ENCODE data around the gene ABCB11. TPM values are rescaled to one million over a fixed set of nuclear protein-coding genes. Genes with fewer than 3 reads are reported as not detected.

Gene ABCB11
- total and polyA plus RNA-seq, 9 donors = under 0.01 to 0.18 (median 0.03) TPM; not detected in 4

- no peak overlapping the region for H3K27ac ChIP-seq
- H3K36me3 ChIP-seq = no peaks in the 10 kb centered on the region
- intact Hi-C loops (cut with DNase I) = no loop called here
- 90 to 98% (median 92%) methylated on average over 3 of the region's 3 CpGs for WGBS, 3 donors
- no peaks in the 10 kb centered on the region for H3K9me3 ChIP-seq
- H3K4me3 ChIP-seq = no peak overlapping the region
- no peaks in the 10 kb centered on the region for H3K27me3 ChIP-seq
- no peaks in the 10 kb centered on the region for H3K4me1 ChIP-seq (ENCODE audit: insufficient read depth)
- TF ChIP-seq CTCF (IDR thresholded peaks at IDR 0.05) (no peak), POLR2A (IDR thresholded peaks at IDR 0.05) (no peak), EP300 (IDR thresholded peaks at IDR 0.05) (no peak)
- DNase-seq = no peak
These were observed 126.8 kb downstream of the ABCB11 start for GRCh38 chr2:168904358-168904757.

GRCh38 chr2:168903888-168904287 lies 127.2 kb downstream of the ABCB11 start:
- Histone ChIP-seq H3K4me1 (ENCODE audit: insufficient read depth) (no peaks in the 10 kb centered on the region), H3K36me3 (no peaks in the 10 kb centered on the region), H3K27me3 (no peaks in the 10 kb centered on the region), H3K27ac (no peak overlapping the region), H3K4me3 (no peak overlapping the region), H3K9me3 (no peaks in the 10 kb centered on the region)
- no peak for DNase-seq
- TF ChIP-seq CTCF (IDR thresholded peaks at IDR 0.05) (no peak), EP300 (IDR thresholded peaks at IDR 0.05) (no peak), POLR2A (IDR thresholded peaks at IDR 0.05) (no peak)
- intact Hi-C loops (cut with DNase I) = no loop called here
- 90 to 91% (median 90%) methylated on average over 2 of the region's 2 CpGs for WGBS, 3 donors

GRCh38 chr2:168901003-168901402 lies 130.1 kb downstream of the ABCB11 start, which contains the start of gene G6PC2:
Gene G6PC2 (plus strand): TSS chr2:168901291. CDS start chr2:168901332, 41 bp downstream.
- no peaks in the 10 kb centered on the region for H3K9me3 ChIP-seq
- no peaks in the 10 kb centered on the region for H3K4me1 ChIP-seq (ENCODE audit: insufficient read depth)
- no peak for DNase-seq
- no peaks in the 10 kb centered on the region for H3K36me3 ChIP-seq
- intact Hi-C loops (cut with DNase I) = no loop called here
- no peaks in the 10 kb centered on the region for H3K27me3 ChIP-seq
- no peak within 1 kb of the TSS for H3K4me3 ChIP-seq
- H3K27ac ChIP-seq = no peak within 1 kb of the TSS
- WGBS, 3 donors = 13 to 30% (median 22%) methylated on average over 5 of the region's 5 CpGs
- TF ChIP-seq EP300 (IDR thresholded peaks at IDR 0.05) (no peak), CTCF (IDR thresholded peaks at IDR 0.05) (no peak), POLR2A (IDR thresholded peaks at IDR 0.05) (no peak)

GRCh38 chr2:168897449-168897848 lies 133.7 kb downstream of the ABCB11 start:
- no peaks in the 10 kb centered on the region for H3K27me3 ChIP-seq
- no peaks in the 10 kb centered on the region for H3K4me1 ChIP-seq (ENCODE audit: insufficient read depth)
- TF ChIP-seq EP300 (IDR thresholded peaks at IDR 0.05) (no peak), CTCF (IDR thresholded peaks at IDR 0.05) (no peak), POLR2A (IDR thresholded peaks at IDR 0.05) (no peak)
- 71 to 86% (median 82%) methylated on average over 1 of the region's 1 CpG for WGBS, 3 donors
- H3K4me3 ChIP-seq = no peak overlapping the region
- no peaks in the 10 kb centered on the region for H3K9me3 ChIP-seq
- H3K27ac ChIP-seq = no peak overlapping the region
- DNase-seq = no peak
- intact Hi-C loops (cut with DNase I) = no loop called here
- no peaks in the 10 kb centered on the region for H3K36me3 ChIP-seq
